GM12874 (cell line): ENCODE data around the gene SCAMP3.

Source experiments
- TF ChIP-seq, protein P1 (sequence below): IDR thresholded peaks from 2 replicates; pipeline ENCODE4 v1.5.1; 2011; ENCODE audit warnings: low read depth, mild to moderate bottlenecking, control low read depth, low read length, moderate library complexity; ENCODE audit not compliant: insufficient read depth

SCAMP3 gene

GRCh38 chr1:155242805-155243358 is 19.3 kb downstream of the SCAMP3 start:
- TF ChIP-seq, protein P1, sequence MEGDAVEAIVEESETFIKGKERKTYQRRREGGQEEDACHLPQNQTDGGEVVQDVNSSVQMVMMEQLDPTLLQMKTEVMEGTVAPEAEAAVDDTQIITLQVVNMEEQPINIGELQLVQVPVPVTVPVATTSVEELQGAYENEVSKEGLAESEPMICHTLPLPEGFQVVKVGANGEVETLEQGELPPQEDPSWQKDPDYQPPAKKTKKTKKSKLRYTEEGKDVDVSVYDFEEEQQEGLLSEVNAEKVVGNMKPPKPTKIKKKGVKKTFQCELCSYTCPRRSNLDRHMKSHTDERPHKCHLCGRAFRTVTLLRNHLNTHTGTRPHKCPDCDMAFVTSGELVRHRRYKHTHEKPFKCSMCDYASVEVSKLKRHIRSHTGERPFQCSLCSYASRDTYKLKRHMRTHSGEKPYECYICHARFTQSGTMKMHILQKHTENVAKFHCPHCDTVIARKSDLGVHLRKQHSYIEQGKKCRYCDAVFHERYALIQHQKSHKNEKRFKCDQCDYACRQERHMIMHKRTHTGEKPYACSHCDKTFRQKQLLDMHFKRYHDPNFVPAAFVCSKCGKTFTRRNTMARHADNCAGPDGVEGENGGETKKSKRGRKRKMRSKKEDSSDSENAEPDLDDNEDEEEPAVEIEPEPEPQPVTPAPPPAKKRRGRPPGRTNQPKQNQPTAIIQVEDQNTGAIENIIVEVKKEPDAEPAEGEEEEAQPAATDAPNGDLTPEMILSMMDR: no peak

- TF ChIP-seq, protein P1: no peak
Observed at GRCh38 chr1:155241841-155242264, 20.3 kb downstream of the SCAMP3 start.

DNA sequence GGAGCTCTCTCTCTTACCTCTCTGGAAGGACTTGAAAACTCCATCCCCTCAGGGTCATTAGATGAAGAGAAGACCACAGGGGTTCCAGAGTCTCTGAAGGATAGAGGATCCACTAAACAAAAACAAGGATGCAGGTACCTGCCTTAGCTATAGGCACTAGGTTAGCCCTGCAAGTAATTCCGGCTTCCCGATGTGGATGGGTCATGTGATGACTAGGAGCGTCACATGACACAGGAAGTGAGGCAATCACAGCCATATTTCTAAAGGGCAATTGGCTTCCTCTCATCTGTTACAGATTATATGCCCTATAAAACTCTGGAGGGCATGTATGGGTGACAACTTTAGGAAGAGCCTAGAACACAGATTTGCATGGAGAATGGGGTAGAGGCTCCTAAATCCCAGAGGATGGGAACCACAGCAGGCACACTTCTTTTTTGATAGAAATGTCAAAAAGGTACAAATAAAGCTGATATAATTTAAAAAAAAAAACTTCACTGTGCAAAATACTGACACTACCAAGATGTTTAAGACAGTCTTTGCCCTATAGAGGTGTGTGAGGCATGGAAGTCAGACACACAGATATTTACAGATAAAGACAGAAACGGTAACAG is 21.0 kb downstream of the SCAMP3 start:
- TF ChIP-seq, protein P1: no peak

GRCh38 chr1:155236451-155236850 is 25.7 kb downstream of the SCAMP3 start:
- TF ChIP-seq, protein P1: no peak

GRCh38 chr1:155228096-155228427 is 34.1 kb downstream of the SCAMP3 start:
- TF ChIP-seq, protein P1: no peak

GRCh38 chr1:155227261-155228095 is 34.7 kb downstream of the SCAMP3 start:
- TF ChIP-seq, protein P1: no peak

DNA sequence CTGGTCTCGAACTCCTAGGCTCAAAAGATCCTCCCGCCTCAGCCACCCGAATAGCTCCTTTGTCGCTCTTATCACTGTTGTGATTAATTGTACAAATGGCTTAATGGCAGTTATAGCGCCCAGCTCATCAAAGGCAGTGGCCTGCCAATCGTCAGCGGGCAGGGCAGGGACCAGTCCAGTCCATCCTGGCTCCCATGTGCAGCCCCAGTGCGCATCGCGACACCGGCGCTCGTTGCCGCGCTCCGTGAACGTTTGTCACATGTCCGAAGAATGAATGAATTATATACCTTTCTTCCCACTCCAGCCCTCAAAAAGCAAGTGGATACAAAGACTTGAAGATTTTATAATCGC is 35.3 kb downstream of the SCAMP3 start:
- TF ChIP-seq, protein P1: no peak
